GM12878 (cell line): ENCODE measurements around the gene GPC6. TPM values are rescaled to one million over a fixed set of nuclear protein-coding genes. Genes with fewer than 3 reads are reported as not detected.

Source experiments
- ATAC-seq: fragments of 200-7000 bp; cut with Tn5 transposase; 3 replicates; pipeline ENCODE4 v1.9.1; 2020; ENCODE audit warnings: mild to moderate bottlenecking, moderate library complexity
- BruUV-seq: library from RNA; stranded (reverse); fragments of 400-500 nt; replicated peaks from 2 replicates; lab custom pipeline; 2021; lab: Mats Ljungman, UMichigan
- CTCF ChIA-PET: fragments of 300-600 bp; sonication (Branson Sonifier 250); formaldehyde crosslinking; extraction: SDS; loops from one replicate; lab custom pipeline; 2021; ENCODE audit warnings: inconsistent platforms; lab: Yijun Ruan, JAX
- POLR2A ChIA-PET: fragments of 350-600 bp; formaldehyde crosslinking; extraction: SDS; loops from one replicate; lab custom pipeline; 2021; ENCODE audit warnings: inconsistent platforms; lab: Charles Lee
- RAD21 ChIA-PET: fragments of 300-600 bp; sonication (Branson Sonifier 250); formaldehyde crosslinking; loops from one replicate; lab custom pipeline; 2023; ENCODE audit warnings: antibody characterized with exemption; ENCODE audit not compliant: unreplicated experiment; lab: Charles Lee
- SMC1A ChIA-PET: fragments of 300-600 bp; sonication (Branson Sonifier 250); formaldehyde crosslinking; loops from one replicate; lab custom pipeline; 2023; ENCODE audit not compliant: unreplicated experiment, uncharacterized antibody; lab: Charles Lee
- DNase-seq: peaks from one replicate; pipeline ENCODE4 v3.0.0-alpha.2; 2011; ENCODE audit warnings: low read depth, low spot score
- FAIRE-seq: peaks from 3 replicates; lab custom pipeline; 2011; peaks lifted over from hg19 to GRCh38; lab: Jason Lieb, UNC
- H2AFZ ChIP-seq: 2 replicates; pipeline ENCODE4 v1.6.0; 2011; ENCODE audit warnings: low read depth, low read length, control low read depth; ENCODE audit not compliant: control insufficient read depth
- H3K27ac ChIP-seq: 2 replicates; pipeline ENCODE4 v1.5.1; 2011; ENCODE audit warnings: control low read depth; ENCODE audit not compliant: control insufficient read depth, insufficient read depth
- H3K27me3 ChIP-seq, 2 experiments: replicated peaks in 1 of 2; 2 replicates each; pipeline versions ENCODE4 v1.6.0 to v1.6.1; 2011; ENCODE audit warnings: low read length in 1 of 2; ENCODE audit not compliant: control insufficient read depth in 2 of 2, insufficient read depth in 2 of 2
- H3K36me3 ChIP-seq, 2 experiments: 2 replicates each; pipeline ENCODE4 v1.5.1; 2011; ENCODE audit warnings: low read length in 1 of 2; ENCODE audit not compliant: control insufficient read depth in 2 of 2, insufficient read depth in 2 of 2
- H3K4me1 ChIP-seq: 2 replicates; pipeline ENCODE4 v1.6.1; 2011; ENCODE audit warnings: mild to moderate bottlenecking, low read length, moderate library complexity, mixed read lengths; ENCODE audit not compliant: control insufficient read depth, insufficient read depth
- H3K4me2 ChIP-seq: 2 replicates; pipeline ENCODE4 v1.6.0; 2011; ENCODE audit warnings: control low read depth; ENCODE audit not compliant: control insufficient read depth, insufficient read depth
- H3K4me3 ChIP-seq: fragments of 200-600 bp; sonication (generic); 2 replicates; pipeline ENCODE4 v1.5.1; 2016
- H3K79me2 ChIP-seq: 2 replicates; pipeline ENCODE4 v1.6.0; 2011; ENCODE audit warnings: low read length; ENCODE audit not compliant: control insufficient read depth, insufficient read depth
- H3K9ac ChIP-seq: 2 replicates; pipeline ENCODE4 v1.8.0; 2011; ENCODE audit warnings: low read length, control low read depth, mixed read lengths; ENCODE audit not compliant: control insufficient read depth, insufficient read depth
- H3K9me3 ChIP-seq: replicated peaks from 3 replicates; pipeline ENCODE4 v1.5.1; 2011; ENCODE audit warnings: mild to moderate bottlenecking, low read length; ENCODE audit not compliant: control insufficient read depth, insufficient read depth
- H4K20me1 ChIP-seq: 2 replicates; pipeline ENCODE4 v1.6.0; 2011; ENCODE audit not compliant: control insufficient read depth, insufficient read depth
- ASH2L ChIP-seq: fragments of 300-600, 200-600 bp; sonication (generic); IDR thresholded peaks from 2 replicates; pipeline ENCODE4 v1.6.1; 2017; ENCODE audit warnings: low read depth, mild to moderate bottlenecking, borderline replicate concordance
- BCL3 ChIP-seq: IDR thresholded peaks from 2 replicates; pipeline ENCODE4 v1.6.1; 2011; ENCODE audit warnings: borderline replicate concordance, low read depth, mild to moderate bottlenecking, moderate library complexity, low read length; ENCODE audit not compliant: insufficient read depth, poor library complexity, severe bottlenecking
- BCLAF1 ChIP-seq: fragments of 450-650 bp; IDR thresholded peaks from 2 replicates; pipeline ENCODE4 v1.6.1; 2017; ENCODE audit warnings: antibody characterized with exemption, mild to moderate bottlenecking, moderate library complexity
- FOXM1 ChIP-seq: IDR thresholded peaks from 2 replicates; pipeline ENCODE4 v1.6.1; 2012; ENCODE audit warnings: low read depth, mild to moderate bottlenecking, inconsistent platforms, low read length, moderate library complexity
- HDAC2 ChIP-seq: fragments of 200-600 bp; sonication (generic); IDR thresholded peaks from 2 replicates; pipeline ENCODE4 v1.6.1; 2017
- MEF2A ChIP-seq: IDR thresholded peaks from 2 replicates; pipeline ENCODE4 v1.6.1; 2011; ENCODE audit warnings: low read depth, mild to moderate bottlenecking, low read length, moderate library complexity; ENCODE audit not compliant: insufficient read depth
- MEF2B ChIP-seq: fragments of 450-650 bp; IDR thresholded peaks from 2 replicates; pipeline ENCODE4 v1.6.1; 2018; ENCODE audit warnings: mild to moderate bottlenecking, moderate library complexity; ENCODE audit not compliant: partially characterized antibody, poor library complexity, severe bottlenecking
- NFIC ChIP-seq: IDR thresholded peaks from 2 replicates; pipeline ENCODE4 v1.6.1; 2012; ENCODE audit warnings: low read depth, mild to moderate bottlenecking, inconsistent platforms, low read length, moderate library complexity
- NR2C2 ChIP-seq: IDR thresholded peaks from 2 replicates; pipeline ENCODE4 v1.6.1; 2011; ENCODE audit warnings: borderline replicate concordance, low read depth; ENCODE audit not compliant: control insufficient read depth, insufficient read length
- PML ChIP-seq: IDR thresholded peaks from 2 replicates; pipeline ENCODE4 v1.6.1; 2012; ENCODE audit warnings: low read length, inconsistent platforms
- POLR2A ChIP-seq: IDR thresholded peaks from 2 replicates; pipeline ENCODE4 v1.6.1; 2011; ENCODE audit warnings: low read depth, mild to moderate bottlenecking, low read length
- POLR2AphosphoS2 ChIP-seq: IDR thresholded peaks from 2 replicates; pipeline ENCODE4 v1.6.1; 2011; ENCODE audit warnings: low read depth, mild to moderate bottlenecking, low read length, improper control_type of control experiment, moderate library complexity
- RB1 ChIP-seq: fragments of 450-650 bp; formaldehyde crosslinking; IDR thresholded peaks from 2 replicates; pipeline ENCODE4 v1.6.1; 2017; ENCODE audit warnings: mild to moderate bottlenecking, borderline replicate concordance
- RBBP5 ChIP-seq: fragments of 200-600 bp; sonication (generic); conservative IDR thresholded peaks from 2 replicates; pipeline ENCODE4 v1.6.1; 2016
- RCOR1 ChIP-seq: conservative IDR thresholded peaks from 2 replicates; pipeline ENCODE4 v1.6.1; 2012; ENCODE audit warnings: low read depth, low read length, improper control_type of control experiment
- STAT1 ChIP-seq: fragments of 450-650 bp; conservative IDR thresholded peaks from 2 replicates; pipeline ENCODE4 v1.6.1; 2014; ENCODE audit warnings: antibody characterized with exemption, mild to moderate bottlenecking
- YY1 ChIP-seq: IDR thresholded peaks from 2 replicates; pipeline ENCODE4 v1.6.1; 2011; ENCODE audit warnings: low read depth, mild to moderate bottlenecking, low read length
- ZBED1 ChIP-seq: IDR thresholded peaks from 2 replicates; pipeline ENCODE4 v1.6.1; 2016; ENCODE audit warnings: borderline replicate concordance
- ZBTB33 ChIP-seq: fragments of 450-650 bp; IDR thresholded peaks from 2 replicates; pipeline ENCODE4 v1.6.1; 2017; ENCODE audit warnings: mild to moderate bottlenecking
- in situ Hi-C: fragments of 300-500 bp; cut with MboI; formaldehyde crosslinking; loops from 9 replicates; pipeline ENCODE4 v1.14.3; 2018; ENCODE audit warnings: mixed read lengths
- intact Hi-C: fragments of 100-400 bp; cut with micrococcal nuclease; formaldehyde crosslinking; loops from one replicate; pipeline ENCODE4 v1.14.2; 2022; ENCODE audit not compliant: unreplicated experiment
- polyA plus RNA-seq, 11 experiments: library from polyadenylated mRNA; depleted of rRNA in 4 of 11; unstranded in 6 of 11; stranded (reverse) in 5 of 11; fragments of >200 nt; fragmentation: Nextera tagmentation in 4 of 11; fragmentation: Illumina TruSeq in 1 of 11; extraction: Ambion mirVana in 4 of 11; extraction: Trizol in 1 of 11; gene quantifications; 1 replicate in 1 of 11; 2 replicates in 10 of 11; pipeline versions ENCODE4 v1.2.1 to v1.2.3, GENCODE V29; 2011 to 2016; ENCODE audit warnings: inconsistent platforms in 2 of 11, missing spikeins in 2 of 11, low read depth in 1 of 11
- total RNA-seq, 4 experiments: library from RNA; depleted of rRNA in 3 of 4; stranded (reverse); fragments of >200 nt in 3 of 4; fragmentation: Illumina TruSeq in 1 of 4; extraction: Trizol in 1 of 4; gene quantifications; 2 replicates each; pipeline versions ENCODE4 v1.2.1 to v1.2.3, GENCODE V29; 2013 to 2021

GPC6 gene
- total and polyA plus RNA-seq, 10 of the 15 experiments (the other 5 are each of a cell fraction or from before 2014, with no cell fraction given) = 0.03 to 0.04 (median 0.03) TPM; not detected in 7

GRCh38 chr13:94236872-94237271 lies 1010.3 kb downstream of the GPC6 start:
- FAIRE-seq (no peak), ATAC-seq (no peak), DNase-seq (no peak)
- no peak overlapping the region for H2AFZ ChIP-seq
- POLR2A ChIA-PET = interaction anchor here (0.7 kb wide), 1 partner anchor 365 kb away, joined by 4 read pairs; the partner anchor contains the start of gene GPR180
- no TSS peak for BruUV-seq
- SMC1A ChIA-PET = no interaction called here
- H3K27me3 ChIP-seq = no peaks in the 10 kb centered on the region; a peak in 1 of 4 replicates
- H3K4me1 ChIP-seq = no peaks in the 10 kb centered on the region
- no peak overlapping the region for H3K27ac ChIP-seq
- no peaks in the 10 kb centered on the region for H3K9me3 ChIP-seq
- CTCF ChIA-PET = no interaction called here
- TF ChIP-seq ZBTB33 (no peak), NR2C2 (no peak), HDAC2 (no peak), FOXM1 (no peak), STAT1 (no peak), YY1 (no peak), BCLAF1 (no peak), NFIC (no peak), RB1 (no peak), PML (no peak), RBBP5 (no peak), POLR2AphosphoS2 (no peak), BCL3 (no peak), ASH2L (no peak), MEF2B (no peak), MEF2A (no peak), RCOR1 (no peak), ZBED1 (no peak), POLR2A (no peak)
- no peaks in the 10 kb centered on the region for H3K79me2 ChIP-seq
- intact Hi-C loops = no loop called here
- RAD21 ChIA-PET = interaction anchor here (0.5 kb wide), 1 partner anchor 1128 kb away, joined by 4 read pairs; no protein-coding TSS in a partner anchor
- no peak overlapping the region for H3K4me2 ChIP-seq
- H4K20me1 ChIP-seq = no peaks in the 10 kb centered on the region
- in situ Hi-C loops = no loop called here
- H3K4me3 ChIP-seq = no peak overlapping the region
- H3K36me3 ChIP-seq = no peaks in the 10 kb centered on the region
- no peak overlapping the region for H3K9ac ChIP-seq
